WERI-Rb-1 (cell line): ENCODE measurements around the gene MEGF11.

ENCODE experiments used
- DNase-seq: peaks from one replicate; pipeline ENCODE4 v3.0.0-alpha.2; 2020
- H3K27ac ChIP-seq: fragments of 250-450 bp; sonication (Bioruptor Pico); 2 replicates; pipeline ENCODE4 v1.5.1; 2020; ENCODE audit warnings: mild to moderate bottlenecking, moderate library complexity
- H3K27me3 ChIP-seq: fragments of 250-450 bp; sonication (Bioruptor Pico); 2 replicates; pipeline ENCODE4 v1.5.1; 2021; ENCODE audit warnings: mild to moderate bottlenecking, low read depth, moderate library complexity; ENCODE audit not compliant: insufficient read depth, severe bottlenecking
- H3K36me3 ChIP-seq: fragments of 250-450 bp; sonication (Bioruptor Pico); 2 replicates; pipeline ENCODE4 v1.5.1; 2020; ENCODE audit warnings: mild to moderate bottlenecking, moderate library complexity
- H3K4me3 ChIP-seq: 2 replicates; pipeline ENCODE4 v1.5.1; 2011; ENCODE audit warnings: low read depth, mild to moderate bottlenecking, control low read depth, low read length
- H3K9me3 ChIP-seq: fragments of 250-450 bp; sonication (Bioruptor Pico); 2 replicates; pipeline ENCODE4 v1.5.1; 2021; ENCODE audit warnings: mild to moderate bottlenecking, moderate library complexity; ENCODE audit not compliant: severe bottlenecking
- TF ChIP-seq, protein P1 (sequence below): IDR thresholded peaks from 2 replicates; pipeline ENCODE4 v1.5.1; 2011; ENCODE audit warnings: low read depth, mild to moderate bottlenecking, control low read depth, inconsistent platforms, low read length

Gene MEGF11

DNA sequence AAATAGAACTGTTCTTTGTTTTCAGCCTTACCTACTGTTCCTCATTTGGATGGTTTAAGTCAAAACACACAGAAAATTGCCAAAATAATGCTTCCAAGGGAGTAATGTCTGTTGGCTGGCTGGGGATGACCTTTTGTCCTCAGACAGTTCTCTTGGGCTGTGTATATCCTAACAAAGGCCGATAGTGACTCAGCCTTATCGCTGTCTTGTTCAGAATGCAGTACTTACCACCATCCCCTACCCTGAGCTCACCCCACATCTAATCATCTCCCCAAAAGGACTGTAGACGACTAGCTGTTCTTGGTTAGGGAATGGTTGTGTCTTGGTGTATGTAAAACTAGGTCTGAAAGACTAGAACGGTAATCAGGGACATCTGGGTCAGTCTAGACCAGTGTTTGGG lies 349.2 kb downstream of the MEGF11 start:
- Histone ChIP-seq H3K27ac (no peak overlapping the region), H3K9me3 (no peaks in the 10 kb centered on the region), H3K4me3 (no peak overlapping the region), H3K27me3 (no peaks in the 10 kb centered on the region), H3K36me3 (peaks cover 7% of the 10 kb centered on the region)
- TF ChIP-seq, protein P1, sequence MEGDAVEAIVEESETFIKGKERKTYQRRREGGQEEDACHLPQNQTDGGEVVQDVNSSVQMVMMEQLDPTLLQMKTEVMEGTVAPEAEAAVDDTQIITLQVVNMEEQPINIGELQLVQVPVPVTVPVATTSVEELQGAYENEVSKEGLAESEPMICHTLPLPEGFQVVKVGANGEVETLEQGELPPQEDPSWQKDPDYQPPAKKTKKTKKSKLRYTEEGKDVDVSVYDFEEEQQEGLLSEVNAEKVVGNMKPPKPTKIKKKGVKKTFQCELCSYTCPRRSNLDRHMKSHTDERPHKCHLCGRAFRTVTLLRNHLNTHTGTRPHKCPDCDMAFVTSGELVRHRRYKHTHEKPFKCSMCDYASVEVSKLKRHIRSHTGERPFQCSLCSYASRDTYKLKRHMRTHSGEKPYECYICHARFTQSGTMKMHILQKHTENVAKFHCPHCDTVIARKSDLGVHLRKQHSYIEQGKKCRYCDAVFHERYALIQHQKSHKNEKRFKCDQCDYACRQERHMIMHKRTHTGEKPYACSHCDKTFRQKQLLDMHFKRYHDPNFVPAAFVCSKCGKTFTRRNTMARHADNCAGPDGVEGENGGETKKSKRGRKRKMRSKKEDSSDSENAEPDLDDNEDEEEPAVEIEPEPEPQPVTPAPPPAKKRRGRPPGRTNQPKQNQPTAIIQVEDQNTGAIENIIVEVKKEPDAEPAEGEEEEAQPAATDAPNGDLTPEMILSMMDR = no peak
- DNase-seq = no peak

DNA sequence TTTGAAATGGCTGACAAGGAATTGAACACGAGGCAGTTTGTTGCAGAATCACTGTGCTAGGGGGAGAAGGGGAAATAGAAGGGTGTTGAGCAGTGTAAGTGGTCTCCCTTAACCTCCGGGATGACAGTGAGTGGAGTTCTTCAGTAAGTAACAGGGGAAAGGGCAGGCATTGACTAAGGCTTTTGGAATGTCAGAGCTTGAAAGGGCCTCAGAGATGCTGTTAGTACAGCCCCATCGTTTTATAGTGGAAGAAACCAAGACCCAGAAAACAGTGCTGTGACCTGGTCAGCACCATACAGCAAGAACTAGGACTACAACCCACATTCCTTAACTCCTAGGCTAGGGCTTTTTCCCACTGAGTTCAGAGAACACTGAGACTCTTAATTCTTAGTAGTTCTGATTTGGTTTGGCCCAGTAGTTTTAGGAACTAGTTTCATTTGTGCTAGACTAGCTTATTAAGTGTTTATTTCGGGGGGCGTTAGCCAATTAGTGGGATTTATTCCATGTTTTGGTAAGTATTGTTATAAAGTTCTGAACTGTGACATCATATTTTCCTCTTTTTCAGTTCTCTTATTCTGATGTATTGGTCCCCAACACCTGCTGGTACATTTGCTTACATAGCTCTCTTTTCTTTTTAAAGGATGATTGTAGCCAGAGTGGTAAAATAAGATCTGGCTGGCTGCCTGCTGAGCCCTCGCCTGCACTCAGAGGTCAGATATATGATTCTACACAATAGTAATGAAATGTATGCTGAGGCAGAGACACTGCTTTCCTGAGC lies 350.1 kb downstream of the MEGF11 start:
- no peaks in the 10 kb centered on the region for H3K9me3 ChIP-seq
- no peaks in the 10 kb centered on the region for H3K27me3 ChIP-seq
- no peak overlapping the region for H3K27ac ChIP-seq
- no peak for DNase-seq
- TF ChIP-seq, protein P1 = no peak
- H3K36me3 ChIP-seq = peaks cover 7% of the 10 kb centered on the region
- H3K4me3 ChIP-seq = no peak overlapping the region

DNA sequence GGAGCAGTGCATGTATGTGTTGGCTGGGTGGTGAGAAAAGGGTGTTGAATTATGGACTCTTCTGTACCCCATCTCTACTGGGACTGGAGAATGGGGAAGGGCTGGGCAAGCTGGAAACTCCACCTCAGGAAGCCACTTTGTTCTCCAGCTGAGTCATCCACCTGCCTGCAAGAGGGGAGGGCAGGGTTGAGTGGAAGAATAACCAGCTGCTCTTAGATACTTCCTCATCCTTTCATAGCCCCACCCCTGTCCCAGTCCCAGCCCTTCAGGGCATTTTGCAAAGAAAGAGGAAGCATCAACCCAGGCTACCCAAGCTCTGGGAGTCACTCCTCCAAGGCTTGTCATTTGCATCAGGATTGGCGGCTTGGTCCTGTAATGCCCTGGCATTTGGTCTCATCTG lies 351.2 kb downstream of the MEGF11 start:
- Histone ChIP-seq H3K9me3 (no peaks in the 10 kb centered on the region), H3K27me3 (no peaks in the 10 kb centered on the region), H3K36me3 (peaks cover 7% of the 10 kb centered on the region), H3K4me3 (no peak overlapping the region), H3K27ac (no peak overlapping the region)
- DNase-seq = no peak
- TF ChIP-seq, protein P1 = no peak

DNA sequence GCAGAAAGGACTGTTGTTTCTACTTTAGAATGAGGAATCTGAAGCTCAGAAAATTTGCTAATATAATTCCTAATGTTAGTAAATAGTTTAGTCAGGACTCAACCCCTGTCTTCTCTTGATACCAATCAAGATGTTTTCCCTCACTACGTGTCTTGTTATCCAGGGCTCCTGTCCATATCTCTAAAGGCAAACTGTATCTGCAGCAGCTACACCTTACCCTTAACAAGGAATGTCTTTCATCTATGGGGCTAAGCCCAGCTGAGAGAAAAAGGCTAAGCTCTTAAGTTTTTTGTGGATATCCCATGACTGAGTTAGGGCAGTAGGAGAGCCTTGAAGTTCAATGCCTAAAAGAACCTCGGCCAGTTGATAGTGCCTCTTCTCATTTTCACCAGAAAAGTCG lies 351.7 kb downstream of the MEGF11 start:
- no peak overlapping the region for H3K4me3 ChIP-seq
- no peak overlapping the region for H3K27ac ChIP-seq
- peaks cover 7% of the 10 kb centered on the region for H3K36me3 ChIP-seq
- H3K27me3 ChIP-seq = no peaks in the 10 kb centered on the region
- DNase-seq = no peak
- H3K9me3 ChIP-seq = no peaks in the 10 kb centered on the region
- TF ChIP-seq, protein P1 = no peak

DNA sequence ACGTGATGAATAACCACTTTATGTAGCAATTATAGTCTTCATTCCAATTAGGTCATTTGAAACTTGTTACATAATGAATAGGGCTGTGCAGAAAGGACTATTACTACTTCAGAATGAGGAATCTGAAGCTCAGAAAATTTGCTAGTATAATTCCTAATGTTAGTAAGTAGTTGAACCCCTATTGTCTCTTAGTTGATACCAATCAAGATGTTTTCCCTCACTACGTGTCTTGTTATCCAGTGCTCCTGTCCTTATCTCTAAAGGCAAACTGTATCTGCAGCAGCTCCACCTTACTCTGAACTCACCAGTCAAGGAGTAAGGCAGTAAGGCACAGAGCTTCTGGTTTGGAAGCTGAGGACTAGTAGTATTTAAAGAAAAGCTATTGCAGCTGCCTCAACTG lies 352.2 kb downstream of the MEGF11 start:
- TF ChIP-seq, protein P1 = no peak
- Histone ChIP-seq H3K36me3 (peaks cover 7% of the 10 kb centered on the region), H3K27ac (no peak overlapping the region), H3K9me3 (no peaks in the 10 kb centered on the region), H3K4me3 (no peak overlapping the region), H3K27me3 (no peaks in the 10 kb centered on the region)
- no peak for DNase-seq

DNA sequence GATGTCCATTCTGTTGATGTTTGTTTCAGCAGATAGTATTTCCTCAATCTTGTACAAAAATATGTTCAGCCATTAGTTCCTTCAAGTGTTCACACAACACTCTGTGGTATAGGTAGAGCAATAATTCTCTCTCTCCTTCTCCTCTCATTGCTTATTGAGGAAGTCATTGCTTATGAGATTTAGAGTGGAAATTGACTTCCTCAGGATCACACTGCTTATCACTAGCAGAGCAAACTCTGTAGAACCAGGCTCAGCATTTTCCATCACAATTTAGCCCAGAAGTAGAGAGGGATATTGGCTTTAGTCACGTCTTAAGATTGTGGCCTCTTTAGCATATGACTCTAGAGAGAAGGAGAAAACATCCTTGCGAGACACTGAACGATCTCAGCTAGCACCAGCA lies 353.1 kb downstream of the MEGF11 start:
- Histone ChIP-seq H3K36me3 (peaks cover 7% of the 10 kb centered on the region), H3K9me3 (no peaks in the 10 kb centered on the region), H3K27ac (no peak overlapping the region), H3K27me3 (no peaks in the 10 kb centered on the region), H3K4me3 (no peak overlapping the region)
- TF ChIP-seq, protein P1 = no peak
- no peak for DNase-seq
